ENCODE measurements around the gene MOB3C.

The MOB3C gene

DNA sequence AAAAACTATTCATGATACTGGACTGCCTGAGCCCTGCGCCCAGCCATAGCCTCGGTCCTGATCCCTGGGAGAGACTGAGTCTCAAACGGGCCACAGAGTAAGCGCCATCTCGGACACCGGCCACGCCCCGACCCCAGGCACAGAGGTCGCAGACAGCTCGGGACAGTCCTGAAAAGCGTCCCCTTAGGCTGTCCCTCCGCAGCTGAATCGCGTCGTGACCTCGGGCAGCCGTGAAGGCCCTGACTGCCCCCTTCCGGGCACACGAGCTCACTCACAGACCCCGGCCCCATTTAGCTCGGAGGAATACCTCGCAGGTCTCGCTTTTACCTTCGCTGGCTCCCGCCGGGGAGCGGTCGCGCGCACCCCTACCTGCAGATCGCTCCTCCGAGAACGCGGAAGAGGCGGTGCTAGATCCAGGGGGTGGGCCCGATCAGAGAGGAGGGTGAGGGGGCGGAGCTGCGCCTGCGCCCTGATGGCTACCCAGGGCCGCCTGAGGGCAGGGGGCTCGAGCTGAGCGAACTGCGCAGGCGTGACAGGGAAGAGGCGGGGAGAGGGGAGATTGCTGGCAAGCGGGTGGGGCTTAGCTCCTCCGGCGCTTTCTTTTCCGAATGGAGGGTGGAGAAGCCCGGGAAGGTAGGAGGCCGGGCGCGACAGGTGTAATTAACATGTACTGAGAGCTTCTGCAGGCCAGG lies 12.6 kb downstream of the MOB3C start, which contains the start of gene MKNK1:
TSS of gene MKNK1 (minus strand) at position 411 of the 692 bp plus-strand sequence. CDS start 20,941 bp downstream, outside the sequence.
- DNase-seq = peak; percentile 91

DNA sequence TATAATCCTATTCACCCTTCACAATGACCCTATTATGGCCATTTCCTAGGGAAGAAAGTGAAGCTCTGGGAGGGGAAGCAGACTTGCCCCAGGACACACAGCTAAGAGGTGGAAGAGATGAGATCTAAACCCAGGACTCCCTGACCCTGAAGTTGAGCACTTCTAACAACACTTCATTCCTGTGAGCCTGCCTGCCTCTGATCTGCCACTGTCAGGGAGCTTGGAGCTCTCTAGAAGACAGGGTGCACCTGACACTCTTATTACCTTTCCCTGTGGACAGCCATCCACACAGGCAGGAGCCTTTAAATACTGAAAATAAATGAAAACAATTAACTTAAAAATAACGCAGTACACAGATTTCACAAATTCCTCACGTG lies 13.1 kb downstream of the MOB3C start:
- no peak for DNase-seq

DNA sequence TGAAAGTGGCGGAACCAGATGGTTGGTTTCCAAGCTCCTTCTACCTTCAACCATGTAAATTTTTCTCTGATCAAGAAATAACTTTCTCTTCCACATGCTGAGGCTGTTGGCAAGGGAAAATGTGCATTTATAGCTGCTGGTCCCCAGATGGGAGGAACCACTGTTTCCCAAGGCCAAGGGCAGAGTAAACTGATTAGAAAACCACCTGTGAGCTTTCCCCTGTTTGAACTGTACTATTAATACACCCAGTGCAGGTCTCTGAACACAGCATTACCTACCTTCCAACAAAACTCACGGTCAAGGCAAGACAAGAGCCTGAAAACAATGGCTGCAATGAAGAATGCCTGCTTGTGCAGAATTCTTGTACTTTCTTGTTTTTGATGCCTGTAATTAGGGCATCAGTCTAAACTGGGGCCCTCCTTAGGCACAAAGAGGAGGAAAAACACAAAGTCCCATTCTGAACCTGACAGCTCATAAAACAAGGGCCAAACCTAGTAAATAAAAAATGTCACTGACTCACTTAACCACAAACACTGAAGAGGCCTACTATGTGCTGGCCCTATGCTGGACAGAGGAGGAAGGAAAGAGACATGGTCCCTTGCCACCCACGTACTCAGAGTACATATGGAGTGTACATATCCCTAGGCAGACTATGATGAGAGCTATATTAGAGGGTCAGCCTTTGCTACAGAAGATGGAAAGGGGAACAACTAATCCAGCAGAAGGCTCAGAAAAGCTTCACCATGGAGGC lies 15.2 kb downstream of the MOB3C start:
- no peak for DNase-seq

DNA sequence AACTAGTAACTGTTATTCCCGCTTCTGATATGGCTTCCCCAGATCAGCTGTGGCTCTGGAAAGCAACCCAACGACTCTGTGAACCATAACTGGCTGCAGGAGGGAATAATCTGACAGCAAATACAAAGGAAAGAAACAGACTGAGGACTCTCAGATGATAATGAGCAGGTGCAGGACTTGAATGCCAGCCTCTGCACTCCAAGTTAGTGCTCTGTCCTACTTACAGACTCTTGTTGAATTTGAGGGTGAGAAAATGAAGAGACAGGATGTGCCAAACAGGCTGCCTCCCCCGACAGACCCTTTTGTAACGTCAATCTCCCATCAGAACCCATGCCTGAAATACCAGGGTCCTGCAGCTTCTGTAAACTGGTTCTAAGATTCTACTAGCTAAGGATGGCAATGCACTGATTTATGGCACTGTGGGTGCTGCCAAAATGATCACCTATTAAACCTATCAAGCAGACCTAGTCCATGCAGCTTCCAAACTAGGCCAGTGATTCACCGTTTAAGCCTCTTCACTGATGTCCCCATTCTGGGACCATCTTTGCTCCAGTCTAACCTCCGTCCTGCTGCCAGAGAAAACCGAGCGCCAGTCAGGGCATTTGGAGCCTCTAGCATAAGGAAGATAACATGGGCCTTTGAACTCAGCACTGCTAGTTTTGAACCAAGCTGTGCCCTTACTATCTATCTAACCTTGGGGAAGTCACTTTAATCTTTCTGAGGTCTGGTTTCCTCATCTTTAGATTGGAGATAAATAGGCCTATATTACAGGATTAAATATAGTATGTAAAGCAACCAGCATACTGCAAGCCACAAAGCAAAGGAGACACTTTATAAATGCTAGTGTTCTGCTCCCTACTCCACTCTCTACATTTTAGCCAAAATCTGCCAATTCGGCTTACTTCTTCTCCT lies 17.3 kb downstream of the MOB3C start:
- no peak for DNase-seq

DNA sequence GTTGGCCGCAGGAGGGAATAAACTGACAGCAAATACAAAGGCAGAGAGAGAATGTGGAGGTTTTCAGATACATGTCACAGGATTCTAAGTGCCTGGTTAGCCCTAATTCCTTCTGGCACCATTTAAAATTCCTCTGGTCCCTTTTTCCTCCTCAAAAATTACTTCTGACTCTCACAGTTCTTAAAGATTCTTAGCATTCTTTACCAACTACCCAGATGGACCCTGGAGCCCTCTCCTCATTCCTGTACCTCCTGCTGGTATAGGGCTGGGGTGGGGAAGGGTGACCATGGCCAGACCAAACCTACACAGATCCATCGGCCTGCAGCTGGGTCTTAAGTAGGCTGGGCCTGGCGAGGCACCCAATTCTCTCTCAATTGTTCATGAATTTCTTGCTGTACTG lies 19.8 kb downstream of the MOB3C start:
- DNase-seq = no peak

DNA sequence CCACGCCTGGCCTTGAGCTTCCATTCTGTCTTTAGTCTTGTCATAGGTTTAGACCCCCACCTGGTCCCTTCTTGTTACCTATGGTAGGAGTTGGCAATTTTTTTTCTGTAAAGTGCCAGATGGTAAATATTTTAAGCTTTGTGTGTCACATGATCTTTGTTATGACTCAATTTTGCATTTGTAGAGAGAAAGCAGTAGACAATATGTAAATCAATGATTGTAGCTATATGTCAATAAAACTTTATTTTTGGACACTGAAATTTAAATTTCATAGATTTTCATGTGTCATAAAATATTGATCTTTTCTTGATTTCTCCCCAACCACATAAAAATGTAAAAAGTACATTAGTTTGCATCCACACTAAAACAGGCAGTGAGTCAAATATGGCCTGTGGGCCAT lies 20.6 kb downstream of the MOB3C start:
- no peak for DNase-seq

DNA sequence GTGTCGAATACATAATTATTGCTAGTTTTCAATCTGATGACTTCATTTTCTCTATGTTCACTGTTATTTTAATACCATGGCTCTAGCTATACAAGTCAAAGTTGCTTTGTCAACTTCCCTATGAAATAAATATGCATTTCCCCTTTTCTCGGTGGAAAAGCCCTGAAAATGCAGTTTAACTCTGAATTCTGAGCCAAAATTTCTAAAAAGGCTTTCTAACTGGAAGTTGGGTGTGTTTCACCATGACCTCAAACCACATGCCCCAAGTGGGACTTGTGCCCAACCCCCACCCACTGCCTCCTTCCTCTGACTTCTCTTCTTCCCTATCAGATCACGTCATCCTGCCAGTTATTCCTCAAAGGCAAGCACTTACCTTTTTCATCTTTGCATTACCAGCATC lies 21.5 kb downstream of the MOB3C start:
- no peak for DNase-seq

DNA sequence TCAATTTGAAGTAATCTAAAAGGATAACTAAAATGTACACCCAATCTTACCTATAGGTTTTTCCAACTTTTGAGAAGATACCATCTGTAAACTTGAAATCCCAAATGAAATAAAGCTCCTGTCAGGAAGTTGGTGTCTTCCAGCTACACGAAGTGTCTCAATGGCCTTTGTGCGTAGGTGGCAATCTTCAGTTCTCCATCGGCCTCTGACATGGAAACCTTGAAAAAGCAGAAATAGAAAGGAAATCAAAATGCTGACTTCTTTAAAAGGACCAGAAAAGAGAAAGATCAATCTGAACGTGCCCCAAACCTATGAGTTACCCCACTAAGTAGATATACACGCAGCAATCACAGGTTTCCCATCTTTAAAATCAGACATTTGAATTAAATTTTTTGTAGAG lies 22.5 kb downstream of the MOB3C start:
- no peak for DNase-seq

DNA sequence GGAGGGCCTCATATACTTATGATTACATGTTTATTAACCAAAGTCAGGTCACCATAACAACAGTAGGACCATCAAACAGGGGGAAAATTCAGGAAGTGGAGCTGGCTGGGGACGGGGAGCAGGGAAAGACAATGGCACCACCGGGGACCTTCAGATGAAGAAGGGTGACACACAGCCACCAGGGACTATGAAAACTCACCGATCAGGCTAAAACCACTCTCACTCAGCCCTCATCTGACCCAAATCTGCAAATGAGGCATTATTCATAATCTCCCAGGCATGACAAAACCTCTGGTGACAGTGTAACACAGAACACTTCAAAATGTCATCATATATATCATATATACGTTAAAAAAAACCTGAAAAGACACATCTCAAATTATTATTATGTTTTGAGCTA lies 23.8 kb downstream of the MOB3C start:
- no peak for DNase-seq

DNA sequence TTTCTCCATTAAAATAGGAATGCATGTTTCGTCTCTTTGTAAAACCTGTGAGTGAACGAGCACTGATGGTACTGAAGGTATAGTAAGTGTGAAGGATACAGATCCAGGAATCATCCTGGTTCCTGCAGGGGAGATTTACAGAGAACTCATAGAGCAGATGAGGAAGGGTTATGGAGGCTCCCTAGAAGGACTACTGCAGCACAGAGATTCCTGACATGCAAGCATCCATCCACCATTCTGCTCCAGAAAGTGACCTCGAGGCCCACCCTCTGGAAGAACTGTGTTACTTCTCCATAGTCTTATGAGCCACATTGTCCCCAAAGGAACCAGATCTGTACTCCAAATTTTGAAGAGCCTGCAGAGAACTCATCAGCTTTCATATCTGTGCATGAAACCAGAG lies 27.1 kb downstream of the MOB3C start:
- no peak for DNase-seq

DNA sequence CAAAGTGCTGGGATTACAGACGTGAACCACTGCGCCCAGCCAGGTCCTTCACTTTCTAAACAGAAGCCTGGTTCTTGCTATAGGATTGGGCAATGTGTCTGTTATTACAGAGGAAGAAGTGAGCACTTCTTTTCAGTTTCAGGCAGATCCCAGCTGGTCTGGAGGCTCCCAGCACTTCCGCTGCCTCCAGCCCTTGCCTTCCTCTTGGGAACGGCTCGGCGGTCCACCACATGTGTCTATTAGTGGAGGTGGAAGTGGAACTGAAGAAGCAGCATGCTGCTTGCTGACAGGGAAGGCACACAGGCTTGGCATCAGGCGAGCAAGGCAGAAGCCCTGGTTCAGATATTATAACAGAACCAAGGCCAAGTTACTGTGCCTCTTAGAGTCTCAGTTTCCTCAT lies 29.5 kb downstream of the MOB3C start:
- no peak for DNase-seq

DNA sequence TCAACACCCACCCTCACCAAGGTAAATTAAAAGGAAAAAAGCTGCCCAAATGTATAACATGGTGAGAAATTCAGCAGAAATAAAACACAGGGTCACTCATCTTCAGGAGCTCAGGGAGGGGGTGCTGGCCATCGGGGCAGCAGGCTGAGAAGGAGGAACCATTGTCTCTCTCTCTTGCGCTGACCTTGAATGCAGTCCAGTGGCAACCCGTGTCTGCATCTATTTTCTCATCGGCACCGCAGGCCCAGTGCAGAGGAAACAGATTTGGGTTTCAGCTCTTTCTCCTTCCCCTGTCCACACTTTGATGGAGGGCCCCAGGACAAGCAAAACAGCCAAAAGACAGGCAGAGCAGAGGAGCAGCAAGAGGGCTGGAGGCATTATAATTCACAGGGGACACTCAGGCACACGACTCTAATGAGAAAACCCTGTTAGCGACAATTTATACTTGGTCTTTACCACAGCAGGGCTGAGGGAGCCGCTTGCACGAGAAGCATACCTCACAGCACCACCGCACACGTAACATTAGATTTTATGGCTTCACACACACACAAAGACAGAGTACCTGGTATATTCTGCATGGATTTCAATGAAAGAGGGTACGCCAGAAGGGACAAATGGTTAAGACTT lies 31.2 kb downstream of the MOB3C start:
- no peak for DNase-seq

DNA sequence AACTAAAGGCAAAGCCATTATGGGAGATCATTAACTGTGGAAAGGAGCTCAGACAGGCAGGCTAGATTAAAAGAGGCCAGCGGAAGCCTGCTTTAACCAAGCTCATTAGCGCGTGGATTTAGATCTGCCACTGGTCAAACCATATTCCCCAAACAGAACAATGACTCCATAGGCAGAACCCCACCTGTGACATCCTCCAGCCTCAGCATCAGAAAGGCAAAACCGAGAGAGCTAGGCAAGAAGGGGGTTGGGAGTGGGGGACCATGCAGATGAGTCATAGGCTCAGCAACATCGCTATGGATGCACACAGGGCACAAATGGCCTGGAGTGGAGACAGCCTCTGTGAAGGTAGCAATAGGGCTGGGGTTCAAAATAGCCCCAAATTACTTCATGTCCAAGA lies 33.1 kb downstream of the MOB3C start:
- DNase-seq = no peak

DNA sequence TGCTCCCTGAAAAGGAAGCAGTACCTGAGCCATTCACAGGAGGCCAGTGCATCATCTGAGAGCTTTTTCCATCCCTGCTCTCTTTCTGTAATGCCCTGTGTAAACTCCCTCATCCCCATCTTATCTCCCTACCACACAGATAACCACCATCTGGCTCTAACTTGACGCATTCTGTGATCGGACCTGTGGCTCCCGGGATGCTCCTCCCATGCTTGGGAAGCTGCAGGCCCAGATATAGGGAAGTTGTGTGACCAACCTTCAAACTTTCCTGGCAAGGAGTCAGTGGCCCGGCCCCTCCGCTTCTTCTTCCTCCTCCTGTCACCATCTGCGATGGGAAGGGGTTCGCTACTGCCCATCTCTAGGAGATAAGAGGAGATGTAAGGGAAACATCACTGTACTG lies 33.6 kb downstream of the MOB3C start:
- DNase-seq = no peak

DNA sequence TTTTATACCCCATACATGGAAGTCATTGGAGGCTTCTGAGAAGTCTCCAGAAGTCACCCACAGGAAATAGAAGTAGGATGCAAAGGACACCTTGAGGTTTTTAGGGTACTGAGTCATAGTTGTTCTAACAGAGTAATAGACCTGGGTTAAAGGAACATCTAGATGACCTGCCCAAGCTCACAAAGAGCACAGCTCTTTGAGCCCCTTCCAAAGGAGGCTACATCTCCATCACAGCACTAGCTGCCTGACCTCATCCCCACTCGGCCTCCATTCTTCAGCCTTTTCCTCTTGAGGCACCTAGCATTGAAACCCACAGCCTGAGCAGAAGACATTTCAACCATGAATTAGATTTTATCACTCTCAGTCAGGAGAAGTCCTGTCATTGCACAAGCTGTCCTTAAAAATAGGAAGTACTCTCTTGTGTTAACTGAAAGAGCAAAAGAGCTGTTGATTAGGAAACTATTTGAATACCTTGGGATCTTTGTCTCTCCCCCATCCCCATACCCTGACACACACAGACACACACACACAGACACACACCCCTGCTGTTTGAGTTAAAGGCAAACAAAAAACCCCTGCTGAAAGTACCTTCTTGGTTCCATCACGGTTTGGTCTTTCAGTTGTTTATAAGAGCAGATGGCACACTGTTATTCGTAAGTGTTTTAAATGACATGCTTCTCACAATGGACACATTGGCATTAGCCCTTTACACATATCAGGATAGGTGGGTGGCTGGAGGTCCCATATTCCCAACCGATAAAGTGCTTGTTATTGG lies 34.7 kb downstream of the MOB3C start:
- DNase-seq = no peak

DNA sequence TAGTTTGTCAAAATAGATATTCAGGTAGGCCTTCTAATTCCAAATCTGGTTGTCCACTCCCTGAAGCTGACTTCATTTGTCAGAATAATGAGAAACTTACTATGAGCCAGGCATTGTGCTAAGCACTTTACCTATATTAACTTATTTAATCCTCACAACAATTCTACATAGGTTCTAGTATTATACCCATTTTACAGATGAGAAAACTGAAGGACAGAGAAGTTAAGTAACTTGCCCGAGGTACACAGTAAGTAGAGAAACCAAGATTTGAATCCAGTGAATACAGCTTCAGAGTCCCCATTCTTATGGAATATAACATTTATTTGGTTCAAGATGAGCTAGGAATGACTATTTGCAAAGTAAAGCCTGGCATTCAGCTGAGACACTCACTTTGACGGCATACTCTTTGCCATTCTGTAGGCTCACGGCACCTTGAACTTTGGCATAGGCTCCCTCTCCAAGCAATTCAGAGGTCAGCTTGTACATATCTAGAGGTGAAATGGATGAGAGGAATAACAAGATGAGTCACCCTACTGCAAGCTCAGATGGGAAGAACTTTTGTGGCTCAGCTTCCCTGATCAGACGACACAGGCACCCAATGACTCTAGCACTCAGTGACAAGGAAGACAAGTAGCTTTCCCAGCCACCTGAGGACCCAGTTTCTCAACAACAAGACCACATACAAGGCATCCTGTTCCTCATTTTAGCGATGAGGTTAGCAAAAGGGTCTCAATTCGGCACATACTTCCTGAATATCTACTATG lies 36.3 kb downstream of the MOB3C start:
- no peak for DNase-seq

DNA sequence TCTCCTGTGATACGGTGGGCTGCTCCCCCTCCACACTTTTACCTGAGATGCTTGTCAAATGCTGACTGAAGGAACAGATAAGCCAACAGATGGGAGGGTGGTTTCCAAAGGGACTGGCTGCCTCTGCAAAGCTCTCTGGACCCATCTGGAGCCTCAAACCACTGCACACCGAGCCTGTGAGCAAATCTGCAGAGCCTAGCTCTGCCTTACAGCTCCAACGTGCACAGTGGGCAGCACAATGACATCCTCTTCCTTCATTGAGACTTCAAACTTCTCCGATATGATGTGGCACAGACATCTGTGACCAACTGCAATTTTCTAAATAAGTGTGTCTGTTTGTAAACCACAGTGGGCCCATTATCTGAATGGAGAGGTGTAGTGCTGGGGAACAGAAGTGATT lies 38.9 kb downstream of the MOB3C start:
- no peak for DNase-seq

DNA sequence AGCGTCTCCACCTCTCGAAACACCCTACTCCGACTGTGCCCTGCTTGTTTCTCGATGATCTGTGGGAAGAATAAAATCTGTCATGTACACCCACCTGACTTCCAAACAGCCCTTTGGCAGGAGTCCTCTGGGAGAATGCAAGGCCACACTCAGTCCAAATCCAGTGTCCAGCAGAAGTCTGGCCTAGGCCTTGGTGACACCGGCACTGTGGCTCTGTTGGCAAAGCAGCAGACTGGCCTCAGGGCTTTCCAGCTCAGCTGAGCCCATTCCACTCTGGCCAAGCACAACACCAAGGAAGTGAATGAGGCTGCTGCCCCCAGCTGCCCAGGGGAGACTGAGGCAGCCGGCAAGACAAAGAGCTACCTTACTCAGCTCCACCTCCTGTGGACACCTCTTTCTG lies 40.0 kb downstream of the MOB3C start:
- DNase-seq = no peak

DNA sequence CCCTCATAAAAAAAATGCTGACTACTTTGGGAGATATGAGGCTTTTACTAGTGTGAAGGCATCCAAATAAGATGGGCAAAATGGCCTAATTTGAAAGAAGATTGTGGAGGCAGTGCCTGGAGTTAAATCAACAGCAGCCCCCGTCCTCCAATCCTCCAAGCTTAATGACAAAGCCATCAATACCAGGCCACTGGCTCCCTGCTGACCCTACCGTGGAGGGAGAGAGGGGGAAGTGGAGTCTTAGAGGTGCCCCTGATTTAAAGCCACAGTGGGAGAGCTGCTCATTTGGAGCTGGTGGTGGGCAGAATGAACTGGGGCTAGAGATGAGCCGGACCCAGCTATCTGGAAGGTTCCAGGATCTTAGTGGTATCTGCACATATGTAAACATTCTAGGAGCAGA lies 40.8 kb downstream of the MOB3C start:
- no peak for DNase-seq

DNA sequence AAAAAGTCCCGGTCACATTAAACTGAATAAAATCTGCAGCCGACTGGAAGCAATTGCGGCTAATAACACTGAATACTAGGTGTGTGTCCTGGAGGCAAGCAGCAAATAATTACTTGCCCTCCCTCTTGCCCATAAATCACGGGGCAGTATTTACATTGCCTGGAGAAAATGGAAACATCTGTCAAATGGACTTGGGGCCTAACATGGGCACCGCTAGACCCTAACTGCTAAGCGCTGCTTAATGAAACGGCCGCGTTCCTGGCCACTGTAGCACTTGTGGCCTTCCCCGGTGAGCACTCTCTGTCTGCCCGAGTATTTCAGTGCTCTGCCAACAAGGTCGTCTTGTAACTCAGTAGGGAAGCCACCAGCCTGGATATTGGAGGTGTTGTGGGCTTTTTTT lies 41.3 kb downstream of the MOB3C start:
- DNase-seq = no peak

DNA sequence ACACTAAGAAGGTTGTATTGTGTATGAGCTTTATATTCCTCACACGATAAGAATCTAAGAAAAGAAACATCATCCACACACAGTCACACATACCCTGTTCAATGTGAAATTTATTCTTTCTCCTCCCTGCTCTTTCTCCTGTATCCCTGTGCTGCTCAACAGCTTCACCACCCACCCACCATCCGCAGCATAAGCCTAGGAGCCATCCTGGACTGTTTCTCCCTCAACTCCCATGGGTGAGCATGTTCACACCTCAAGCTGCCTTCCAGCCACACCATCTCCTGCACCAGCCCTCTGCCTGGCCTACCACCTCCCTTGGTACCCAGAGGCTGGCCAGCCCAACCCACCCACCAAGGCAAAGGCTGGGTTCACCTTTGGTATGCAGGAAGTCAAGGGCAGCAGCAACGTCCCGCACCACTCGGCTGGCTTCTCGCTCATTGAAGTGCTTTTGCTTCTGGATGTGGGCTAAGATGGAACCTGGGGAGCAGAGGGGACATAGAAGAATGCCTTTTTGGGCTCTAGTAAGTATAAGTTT lies 44.9 kb downstream of the MOB3C start:
- DNase-seq = no peak

Data from fibroblast of skin of back (primary cell).